Parathyroid adenoma (tissue), 2 donors: ENCODE data around the gene MSI2.

Experiments
- H2AFZ ChIP-seq: fragments of 300-600 bp; sonication (generic); one replicate; pipeline ENCODE4 v1.7.0; 2017; ENCODE audit warnings: antibody characterized with exemption, mild to moderate bottlenecking
- H3K27ac ChIP-seq: fragments of 300-600 bp; sonication (generic); one replicate; pipeline ENCODE4 v1.7.0; 2017
- H3K27me3 ChIP-seq: fragments of 300-600 bp; sonication (generic); one replicate; pipeline ENCODE4 v1.7.0; 2017; ENCODE audit warnings: low read length; ENCODE audit not compliant: control insufficient read depth, insufficient read depth
- H3K36me3 ChIP-seq: fragments of 300-600 bp; sonication (generic); one replicate; pipeline ENCODE4 v1.7.0; 2017; ENCODE audit warnings: low read length; ENCODE audit not compliant: control insufficient read depth, insufficient read depth
- H3K4me1 ChIP-seq: fragments of 300-600 bp; sonication (generic); one replicate; pipeline ENCODE4 v1.7.0; 2017; ENCODE audit warnings: control low read depth
- H3K4me2 ChIP-seq: fragments of 300-600 bp; sonication (generic); one replicate; pipeline ENCODE4 v1.7.0; 2017; ENCODE audit warnings: low read length
- H3K4me3 ChIP-seq: fragments of 300-600 bp; sonication (generic); one replicate; pipeline ENCODE4 v1.7.0; 2017; ENCODE audit warnings: low read depth, low read length
- H3K79me2 ChIP-seq: fragments of 300-600 bp; sonication (generic); one replicate; pipeline ENCODE4 v1.7.0; 2017; ENCODE audit warnings: control low read depth
- H3K9ac ChIP-seq: fragments of 300-600 bp; sonication (generic); one replicate; pipeline ENCODE4 v1.7.0; 2017; ENCODE audit warnings: mild to moderate bottlenecking
- H3K9me3 ChIP-seq: fragments of 300-600 bp; sonication (generic); one replicate; pipeline ENCODE4 v1.7.0; 2017; ENCODE audit warnings: low read length; ENCODE audit not compliant: control insufficient read depth
- TF ChIP-seq, protein P1 (sequence below): fragments of 300-600 bp; sonication (generic); IDR thresholded peaks from one replicate; pipeline ENCODE4 v1.7.0; 2017; ENCODE audit warnings: antibody characterized with exemption, mild to moderate bottlenecking
- donor health status: primary hyperparathyroidism.

Gene MSI2

GRCh38 chr17:57444682-57445450 is 188.5 kb downstream of the MSI2 start:
- Histone ChIP-seq H3K4me3 (no peak overlapping the region), H3K9me3 (no peaks in the 10 kb centered on the region), H3K27me3 (no peaks in the 10 kb centered on the region), H3K27ac (no peak overlapping the region), H3K9ac (no peak overlapping the region), H3K4me1 (peaks cover 48% of the 10 kb centered on the region), H3K36me3 (no peaks in the 10 kb centered on the region), H3K79me2 (peaks cover 81% of the 10 kb centered on the region), H2AFZ (no peak overlapping the region), H3K4me2 (no peak overlapping the region)
- TF ChIP-seq, protein P1, sequence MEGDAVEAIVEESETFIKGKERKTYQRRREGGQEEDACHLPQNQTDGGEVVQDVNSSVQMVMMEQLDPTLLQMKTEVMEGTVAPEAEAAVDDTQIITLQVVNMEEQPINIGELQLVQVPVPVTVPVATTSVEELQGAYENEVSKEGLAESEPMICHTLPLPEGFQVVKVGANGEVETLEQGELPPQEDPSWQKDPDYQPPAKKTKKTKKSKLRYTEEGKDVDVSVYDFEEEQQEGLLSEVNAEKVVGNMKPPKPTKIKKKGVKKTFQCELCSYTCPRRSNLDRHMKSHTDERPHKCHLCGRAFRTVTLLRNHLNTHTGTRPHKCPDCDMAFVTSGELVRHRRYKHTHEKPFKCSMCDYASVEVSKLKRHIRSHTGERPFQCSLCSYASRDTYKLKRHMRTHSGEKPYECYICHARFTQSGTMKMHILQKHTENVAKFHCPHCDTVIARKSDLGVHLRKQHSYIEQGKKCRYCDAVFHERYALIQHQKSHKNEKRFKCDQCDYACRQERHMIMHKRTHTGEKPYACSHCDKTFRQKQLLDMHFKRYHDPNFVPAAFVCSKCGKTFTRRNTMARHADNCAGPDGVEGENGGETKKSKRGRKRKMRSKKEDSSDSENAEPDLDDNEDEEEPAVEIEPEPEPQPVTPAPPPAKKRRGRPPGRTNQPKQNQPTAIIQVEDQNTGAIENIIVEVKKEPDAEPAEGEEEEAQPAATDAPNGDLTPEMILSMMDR: no peak

DNA sequence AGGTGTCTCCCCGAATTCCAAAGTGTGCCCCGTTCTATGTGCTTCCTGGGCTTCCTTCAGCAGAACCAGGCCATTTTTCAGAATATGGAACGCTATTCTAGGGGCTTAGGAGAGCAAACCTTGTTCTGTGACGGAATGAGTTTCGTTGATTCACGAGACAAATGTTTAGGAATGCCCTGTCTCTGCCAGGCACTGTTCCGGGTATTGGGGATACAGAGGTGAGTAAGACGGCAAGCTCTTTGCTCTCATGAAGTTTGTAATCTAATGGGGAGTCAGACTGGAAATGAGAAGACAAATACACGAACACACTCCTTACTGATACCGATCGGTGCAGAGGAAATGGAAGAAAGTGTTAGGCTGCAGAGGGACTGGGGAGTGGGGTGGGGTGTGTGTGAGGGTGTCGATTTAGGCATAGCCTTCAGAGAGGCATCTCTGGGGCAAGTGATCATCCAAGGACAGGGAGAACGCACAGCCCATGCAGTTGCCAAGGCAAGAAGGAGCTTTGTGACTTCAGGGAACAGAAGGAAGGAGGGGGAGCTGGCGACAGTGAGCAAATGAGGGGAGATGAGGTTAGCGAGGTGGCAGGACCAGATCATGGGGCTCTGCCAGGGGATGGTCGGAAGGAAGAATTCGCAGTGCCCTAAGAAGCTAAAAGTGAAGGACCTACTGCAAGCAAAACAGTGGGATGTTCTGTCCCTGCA is 189.6 kb downstream of the MSI2 start:
- no peaks in the 10 kb centered on the region for H3K27me3 ChIP-seq
- H3K9me3 ChIP-seq: no peaks in the 10 kb centered on the region
- H3K9ac ChIP-seq: no peak overlapping the region
- no peak overlapping the region for H2AFZ ChIP-seq
- no peaks in the 10 kb centered on the region for H3K36me3 ChIP-seq
- H3K4me3 ChIP-seq: no peak overlapping the region
- no peak overlapping the region for H3K4me2 ChIP-seq
- peaks cover 78% of the 10 kb centered on the region for H3K79me2 ChIP-seq
- H3K4me1 ChIP-seq: peaks cover 40% of the 10 kb centered on the region
- TF ChIP-seq, protein P1: no peak
- no peak overlapping the region for H3K27ac ChIP-seq

DNA sequence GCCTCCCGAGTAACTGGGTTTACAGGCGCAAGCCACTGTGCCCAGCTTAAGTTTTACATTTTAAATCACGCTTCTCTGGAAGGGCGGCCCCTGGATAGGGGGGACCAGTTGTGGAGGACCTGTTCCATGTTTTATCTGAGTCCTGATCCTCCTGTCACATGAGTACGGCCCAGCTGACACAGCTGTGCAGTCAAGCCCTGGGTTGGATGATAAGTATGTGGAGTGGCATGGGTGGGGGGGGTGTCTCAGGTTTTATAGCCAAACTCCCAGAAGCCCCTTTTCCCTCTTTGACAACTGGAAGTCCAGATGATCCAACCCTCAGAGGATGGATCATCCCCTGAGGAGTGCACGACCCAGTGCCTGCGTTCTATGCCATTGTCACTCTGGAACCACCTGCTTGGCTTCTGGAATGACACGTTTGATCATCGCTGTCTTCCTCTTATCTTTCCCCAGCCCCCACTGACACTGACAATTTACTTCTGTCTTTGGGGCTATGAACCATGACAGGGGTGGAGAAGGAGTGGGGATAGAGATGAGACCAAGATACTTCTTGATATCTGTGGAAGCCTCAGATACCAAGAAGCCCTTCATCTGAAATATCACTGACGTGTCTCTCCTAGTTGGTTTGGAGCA is 191.2 kb downstream of the MSI2 start:
- Histone ChIP-seq H3K36me3 (no peaks in the 10 kb centered on the region), H3K4me3 (no peak overlapping the region), H3K9me3 (no peaks in the 10 kb centered on the region), H3K9ac (no peak overlapping the region), H3K4me2 (no peak overlapping the region), H2AFZ (no peak overlapping the region), H3K27ac (no peak overlapping the region), H3K27me3 (no peaks in the 10 kb centered on the region), H3K79me2 (peaks cover 80% of the 10 kb centered on the region), H3K4me1 (peaks cover 34% of the 10 kb centered on the region)
- TF ChIP-seq, protein P1: no peak

GRCh38 chr17:57447990-57448758 is 191.9 kb downstream of the MSI2 start:
- peaks cover 29% of the 10 kb centered on the region for H3K4me1 ChIP-seq
- H3K27me3 ChIP-seq: no peaks in the 10 kb centered on the region
- no peak overlapping the region for H3K9ac ChIP-seq
- no peak overlapping the region for H3K4me2 ChIP-seq
- no peak overlapping the region for H3K27ac ChIP-seq
- H3K9me3 ChIP-seq: no peaks in the 10 kb centered on the region
- peaks cover 78% of the 10 kb centered on the region for H3K79me2 ChIP-seq
- H3K36me3 ChIP-seq: no peaks in the 10 kb centered on the region
- H3K4me3 ChIP-seq: no peak overlapping the region
- TF ChIP-seq, protein P1: no peak
- no peak overlapping the region for H2AFZ ChIP-seq
